ENCODE results near the gene ATP6V0A1.
"Not testable (repeated sequence)": the region's sequence is repeated elsewhere in the genome, so short reads cannot be mapped to it uniquely, and the experiment has no call there.

ATP6V0A1 gene

GRCh38 chr17:42438600-42439567 lies 19.8 kb upstream of the ATP6V0A1 start:
- no peak for DNase-seq

- no peak for DNase-seq
Measured at GRCh38 chr17:42441371-42442195, 17.1 kb upstream of the ATP6V0A1 start.

- DNase-seq = no peak
Measured at GRCh38 chr17:42442196-42442565, 16.5 kb upstream of the ATP6V0A1 start.

GRCh38 chr17:42449176-42449575 lies 9.5 kb upstream of the ATP6V0A1 start:
- not testable (repeated sequence) for DNase-seq

- not testable (repeated sequence) for DNase-seq
Measured at GRCh38 chr17:42449838-42450237, 8.8 kb upstream of the ATP6V0A1 start.

GRCh38 chr17:42451270-42451669 lies 7.4 kb upstream of the ATP6V0A1 start:
- not testable (repeated sequence) for DNase-seq

GRCh38 chr17:42453439-42453838 lies 5.2 kb upstream of the ATP6V0A1 start:
- DNase-seq = no peak

- DNase-seq = not testable (repeated sequence)
Measured at GRCh38 chr17:42454987-42455386, 3.7 kb upstream of the ATP6V0A1 start.

- no peak for DNase-seq
Measured at GRCh38 chr17:42456223-42457106, 2.2 kb upstream of the ATP6V0A1 start.

GRCh38 chr17:42457107-42457792 lies 1.4 kb upstream of the ATP6V0A1 start:
- DNase-seq = no peak

GRCh38 chr17:42459256-42459800 lies 650 bp downstream of the ATP6V0A1 start:
- no peak for DNase-seq

- no peak for DNase-seq
Measured at GRCh38 chr17:42459801-42460281, 1.2 kb downstream of the ATP6V0A1 start.

- no peak for DNase-seq
Measured at GRCh38 chr17:42460371-42460770, 1.7 kb downstream of the ATP6V0A1 start.

GRCh38 chr17:42463976-42464400 lies 5.3 kb downstream of the ATP6V0A1 start:
- no peak for DNase-seq

GRCh38 chr17:42467889-42468288 lies 9.2 kb downstream of the ATP6V0A1 start:
- no peak for DNase-seq

GRCh38 chr17:42472709-42473521 lies 14.2 kb downstream of the ATP6V0A1 start:
- DNase-seq = no peak

GRCh38 chr17:42474276-42474675 lies 15.6 kb downstream of the ATP6V0A1 start:
- DNase-seq = no peak

- no peak for DNase-seq
Measured at GRCh38 chr17:42475121-42475520, 16.4 kb downstream of the ATP6V0A1 start.

GRCh38 chr17:42475835-42476234 lies 17.2 kb downstream of the ATP6V0A1 start:
- DNase-seq = no peak

GRCh38 chr17:42476411-42476810 lies 17.7 kb downstream of the ATP6V0A1 start:
- no peak for DNase-seq

GRCh38 chr17:42477173-42477572 lies 18.5 kb downstream of the ATP6V0A1 start:
- no peak for DNase-seq

All from 8988T (cell line).